Neural progenitor cell (in vitro differentiated cells): ENCODE measurements around the gene FREM2. TPM values are rescaled to one million over a fixed set of nuclear protein-coding genes. Genes with fewer than 3 reads are reported as not detected.
A peak's percentile ranks its signal among the peaks of the same experiment; 100 is the strongest.

ENCODE experiments used
- DNase-seq: peaks from one replicate; pipeline ENCODE4 v3.0.0-alpha.2; 2016; ENCODE audit warnings: low spot score
- H2AFZ ChIP-seq: fragments of 200-600 bp; sonication (generic); replicated peaks from 2 replicates; pipeline ENCODE4 v1.6.1; 2016; ENCODE audit warnings: antibody characterized with exemption
- H3F3A ChIP-seq: fragments of 200-600 bp; sonication (generic); 2 replicates; pipeline ENCODE4 v1.6.1; 2016; ENCODE audit warnings: antibody characterized with exemption, low read depth
- H3K27ac ChIP-seq: fragments of 200-600 bp; sonication (generic); 2 replicates; pipeline ENCODE4 v1.5.1; 2016; ENCODE audit warnings: mild to moderate bottlenecking
- H3K27me3 ChIP-seq: fragments of 200-600 bp; sonication (generic); 2 replicates; pipeline ENCODE4 v1.6.1; 2016; ENCODE audit warnings: mild to moderate bottlenecking, moderate library complexity
- H3K36me3 ChIP-seq: fragments of 200-600 bp; sonication (generic); 2 replicates; pipeline ENCODE4 v1.5.1; 2016
- H3K4me1 ChIP-seq: fragments of 200-600 bp; sonication (generic); 2 replicates; pipeline ENCODE4 v1.6.1; 2016; ENCODE audit warnings: mixed run types
- H3K4me2 ChIP-seq: fragments of 200-600 bp; sonication (generic); 2 replicates; pipeline ENCODE4 v1.6.1; 2016
- H3K4me3 ChIP-seq: fragments of 200-600 bp; sonication (generic); 2 replicates; pipeline ENCODE4 v1.5.1; 2016
- H3K79me2 ChIP-seq: fragments of 200-600 bp; sonication (generic); 2 replicates; pipeline ENCODE4 v1.6.1; 2016; ENCODE audit warnings: low read depth
- H3K9ac ChIP-seq: fragments of 200-600 bp; sonication (generic); 2 replicates; pipeline ENCODE4 v1.6.1; 2016
- H3K9me3 ChIP-seq: fragments of 200-600 bp; sonication (generic); 2 replicates; pipeline ENCODE4 v1.5.1; 2016; ENCODE audit warnings: low read depth
- H4K20me1 ChIP-seq: fragments of 200-600 bp; sonication (generic); 2 replicates; pipeline ENCODE4 v1.6.1; 2016; ENCODE audit warnings: low read depth
- H3K27ac Mint-ChIP-seq: 3 replicates; pipeline ENCODE4 v1.8.0; 2021; ENCODE audit warnings: mixed read lengths
- H3K27me3 Mint-ChIP-seq: 2 replicates; pipeline ENCODE4 v1.8.0; 2022; ENCODE audit warnings: low read depth, mild to moderate bottlenecking, inconsistent platforms, moderate library complexity, mixed read lengths; ENCODE audit not compliant: insufficient read depth
- H3K36me3 Mint-ChIP-seq: 3 replicates; pipeline ENCODE4 v1.8.0; 2021; ENCODE audit warnings: mixed read lengths
- H3K4me1 Mint-ChIP-seq: 3 replicates; pipeline ENCODE4 v1.8.0; 2021; ENCODE audit warnings: mixed read lengths
- H3K4me3 Mint-ChIP-seq: 3 replicates; pipeline ENCODE4 v1.8.0; 2021; ENCODE audit warnings: mild to moderate bottlenecking, moderate library complexity, mixed read lengths
- H3K9me3 Mint-ChIP-seq: 3 replicates; pipeline ENCODE4 v1.8.0; 2020; ENCODE audit warnings: mixed read lengths
- EZH2 ChIP-seq: fragments of 200-600 bp; sonication (generic); IDR thresholded peaks from 2 replicates; pipeline ENCODE4 v1.6.1; 2017; ENCODE audit warnings: antibody characterized with exemption, mild to moderate bottlenecking, moderate library complexity
- EZH2phosphoT487 ChIP-seq: fragments of 200-600 bp; sonication (generic); IDR thresholded peaks from 2 replicates; pipeline ENCODE4 v1.6.1; 2017; ENCODE audit warnings: antibody characterized with exemption
- total RNA-seq: library from RNA; depleted of rRNA; stranded (reverse); fragments of >200 nt; gene quantifications from 2 replicates; pipeline ENCODE4 v1.2.3, GENCODE V29; 2015; ENCODE audit warnings: low replicate concordance
- TF ChIP-seq, protein P1 (sequence below): fragments of 200-600 bp; sonication (generic); IDR thresholded peaks from 2 replicates; pipeline ENCODE4 v1.5.1; 2017; ENCODE audit warnings: antibody characterized with exemption, mild to moderate bottlenecking

Gene FREM2
- total RNA-seq, 1 donor from 2014 or later: 21.3 TPM

DNA sequence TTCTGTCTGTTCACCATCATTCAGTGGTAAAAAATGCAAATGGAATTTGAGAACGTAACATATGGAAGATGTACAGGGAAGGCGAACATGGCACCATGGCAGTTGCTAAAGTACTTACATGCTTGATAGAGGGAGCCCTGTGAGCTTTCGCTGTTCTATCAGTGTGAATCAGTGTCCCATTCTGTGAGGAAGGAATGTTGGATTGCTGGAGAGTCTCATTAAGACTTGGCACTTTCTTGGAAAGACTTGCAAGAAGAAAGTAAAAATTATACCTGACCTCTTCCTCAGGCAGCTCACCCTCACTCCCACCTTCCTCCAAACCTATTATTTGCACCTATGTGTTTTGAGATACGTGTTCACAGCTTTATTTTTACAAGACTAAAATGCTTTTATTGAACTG lies 43.5 kb downstream of the FREM2 start:
- TF ChIP-seq EZH2 (no peak), EZH2phosphoT487 (no peak)
- TF ChIP-seq, protein P1, sequence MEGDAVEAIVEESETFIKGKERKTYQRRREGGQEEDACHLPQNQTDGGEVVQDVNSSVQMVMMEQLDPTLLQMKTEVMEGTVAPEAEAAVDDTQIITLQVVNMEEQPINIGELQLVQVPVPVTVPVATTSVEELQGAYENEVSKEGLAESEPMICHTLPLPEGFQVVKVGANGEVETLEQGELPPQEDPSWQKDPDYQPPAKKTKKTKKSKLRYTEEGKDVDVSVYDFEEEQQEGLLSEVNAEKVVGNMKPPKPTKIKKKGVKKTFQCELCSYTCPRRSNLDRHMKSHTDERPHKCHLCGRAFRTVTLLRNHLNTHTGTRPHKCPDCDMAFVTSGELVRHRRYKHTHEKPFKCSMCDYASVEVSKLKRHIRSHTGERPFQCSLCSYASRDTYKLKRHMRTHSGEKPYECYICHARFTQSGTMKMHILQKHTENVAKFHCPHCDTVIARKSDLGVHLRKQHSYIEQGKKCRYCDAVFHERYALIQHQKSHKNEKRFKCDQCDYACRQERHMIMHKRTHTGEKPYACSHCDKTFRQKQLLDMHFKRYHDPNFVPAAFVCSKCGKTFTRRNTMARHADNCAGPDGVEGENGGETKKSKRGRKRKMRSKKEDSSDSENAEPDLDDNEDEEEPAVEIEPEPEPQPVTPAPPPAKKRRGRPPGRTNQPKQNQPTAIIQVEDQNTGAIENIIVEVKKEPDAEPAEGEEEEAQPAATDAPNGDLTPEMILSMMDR: no peak
- H3K4me1 Mint-ChIP-seq: no peaks in the 10 kb centered on the region
- H3K36me3 Mint-ChIP-seq: no peaks in the 10 kb centered on the region
- Histone ChIP-seq H3K27me3 (no peaks in the 10 kb centered on the region), H3K27ac (no peak overlapping the region), H4K20me1 (no peaks in the 10 kb centered on the region), H3K9me3 (no peaks in the 10 kb centered on the region), H3K4me3 (no peak overlapping the region), H3K79me2 (no peaks in the 10 kb centered on the region), H3F3A (no peaks in the 10 kb centered on the region), H3K36me3 (no peaks in the 10 kb centered on the region), H2AFZ (no peak overlapping the region), H3K4me2 (no peak overlapping the region), H3K4me1 (peaks cover under 1% of the 10 kb centered on the region), H3K9ac (no peak overlapping the region)
- no peak overlapping the region for H3K27ac Mint-ChIP-seq
- peak; percentile 8 for DNase-seq
- H3K4me3 Mint-ChIP-seq: no peak overlapping the region
- H3K9me3 Mint-ChIP-seq: no peaks in the 10 kb centered on the region
- H3K27me3 Mint-ChIP-seq: no peaks in the 10 kb centered on the region

DNA sequence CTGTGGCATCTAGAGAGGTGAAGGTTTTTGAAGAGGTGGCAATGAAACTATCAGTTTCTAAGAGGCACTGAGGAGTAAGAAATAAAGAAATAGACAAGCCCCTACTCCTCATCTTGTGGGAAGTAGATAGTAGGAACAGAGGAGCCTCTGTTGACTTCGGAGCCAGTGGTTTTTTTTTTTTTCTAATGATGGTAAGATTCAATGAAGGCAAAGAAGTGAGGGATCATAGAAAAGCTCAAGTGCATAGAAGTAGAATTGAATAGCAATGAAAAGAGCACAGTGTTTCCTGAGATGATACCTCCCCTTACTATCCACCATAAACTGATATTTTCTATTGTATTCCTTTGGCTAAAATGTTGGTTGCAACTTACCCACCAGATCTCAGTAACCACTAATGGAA lies 46.3 kb downstream of the FREM2 start:
- Mint-ChIP-seq H3K9me3 (no peaks in the 10 kb centered on the region), H3K36me3 (no peaks in the 10 kb centered on the region), H3K4me3 (no peak overlapping the region), H3K27me3 (no peaks in the 10 kb centered on the region), H3K27ac (no peak overlapping the region), H3K4me1 (no peaks in the 10 kb centered on the region)
- Histone ChIP-seq H3K27me3 (no peaks in the 10 kb centered on the region), H3F3A (no peaks in the 10 kb centered on the region), H3K4me2 (no peak overlapping the region), H2AFZ (no peak overlapping the region), H4K20me1 (no peaks in the 10 kb centered on the region), H3K9ac (no peak overlapping the region), H3K27ac (no peak overlapping the region), H3K79me2 (no peaks in the 10 kb centered on the region), H3K4me3 (no peak overlapping the region), H3K36me3 (no peaks in the 10 kb centered on the region), H3K4me1 (peaks cover 9% of the 10 kb centered on the region), H3K9me3 (no peaks in the 10 kb centered on the region)
- DNase-seq: no peak
- no peak for TF ChIP-seq EZH2

DNA sequence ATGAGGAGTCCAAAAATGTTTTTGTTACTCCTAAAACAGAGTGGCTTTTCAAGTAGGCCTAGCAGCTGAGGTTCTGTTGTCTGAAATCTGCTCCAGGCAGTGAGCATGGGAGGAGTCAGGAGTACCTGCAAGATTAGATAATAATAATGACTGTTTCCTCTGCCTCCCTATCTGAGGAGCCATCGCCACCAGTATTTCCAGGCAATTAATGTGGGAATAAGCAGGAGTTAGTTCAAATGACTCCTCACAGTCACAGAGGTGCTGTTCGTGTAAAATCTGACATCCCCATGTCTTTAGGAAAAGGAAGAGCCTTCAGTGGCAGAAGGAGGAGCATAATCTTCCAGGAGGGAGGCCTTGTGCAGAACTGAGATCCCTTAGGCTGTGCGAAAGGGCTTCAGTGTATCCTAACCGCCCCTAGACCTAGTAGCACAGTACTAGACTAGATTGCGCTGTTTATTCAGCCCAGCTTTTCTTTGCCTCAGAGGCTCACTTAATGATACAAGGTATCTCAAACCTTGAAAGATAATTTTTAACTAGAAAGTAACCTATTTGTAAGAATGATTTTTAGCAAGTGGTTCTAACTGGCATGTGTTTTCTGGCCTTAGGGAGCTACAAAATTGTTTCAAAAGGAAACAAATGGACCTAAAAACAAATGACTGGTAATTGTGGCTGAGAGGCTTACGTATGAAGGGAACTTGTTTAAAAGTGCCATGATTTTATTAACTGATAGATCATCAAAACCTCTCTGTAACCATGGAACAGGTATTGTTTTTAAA lies 49.0 kb downstream of the FREM2 start:
- Histone ChIP-seq H3K9me3 (no peaks in the 10 kb centered on the region), H3K36me3 (no peaks in the 10 kb centered on the region), H3K4me2 (no peak overlapping the region), H3K27ac (peak overlapping the region; percentile 63), H3K9ac (no peak overlapping the region), H4K20me1 (no peaks in the 10 kb centered on the region), H3K79me2 (no peaks in the 10 kb centered on the region), H3K27me3 (no peaks in the 10 kb centered on the region), H3K4me3 (no peak overlapping the region), H3F3A (no peaks in the 10 kb centered on the region), H3K4me1 (peaks cover 9% of the 10 kb centered on the region), H2AFZ (no peak overlapping the region)
- Mint-ChIP-seq H3K9me3 (no peaks in the 10 kb centered on the region), H3K27ac (no peak overlapping the region), H3K27me3 (no peaks in the 10 kb centered on the region), H3K4me3 (no peak overlapping the region), H3K36me3 (no peaks in the 10 kb centered on the region), H3K4me1 (no peaks in the 10 kb centered on the region)
- no peak for DNase-seq
- TF ChIP-seq, protein P1: no peak
- no peak for TF ChIP-seq EZH2phosphoT487
- TF ChIP-seq EZH2: no peak

DNA sequence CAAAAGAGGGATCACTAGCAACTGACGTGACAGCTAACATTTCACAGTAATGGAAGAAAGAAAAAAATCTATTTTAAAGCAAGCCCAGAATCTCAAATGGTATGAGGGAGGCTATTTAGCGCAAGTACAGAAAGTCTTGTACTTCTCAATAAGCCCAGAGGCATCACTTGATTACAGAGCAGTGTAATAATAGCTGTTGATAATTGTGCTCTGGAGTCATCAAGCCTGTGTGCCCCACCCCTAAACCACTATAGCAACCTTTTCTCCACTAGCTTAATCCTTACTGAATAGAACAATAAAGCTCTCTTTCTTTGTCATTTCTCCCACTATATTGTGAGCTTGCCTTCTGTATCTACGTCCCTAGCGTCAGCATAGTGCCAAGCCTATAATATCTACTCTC lies 56.6 kb downstream of the FREM2 start:
- Histone ChIP-seq H3K4me3 (no peak overlapping the region), H3K27me3 (no peaks in the 10 kb centered on the region), H4K20me1 (no peaks in the 10 kb centered on the region), H3K4me1 (peaks cover 8% of the 10 kb centered on the region), H2AFZ (no peak overlapping the region), H3F3A (no peaks in the 10 kb centered on the region), H3K36me3 (no peaks in the 10 kb centered on the region), H3K27ac (no peak overlapping the region), H3K79me2 (no peaks in the 10 kb centered on the region), H3K9ac (no peak overlapping the region), H3K4me2 (peak overlapping the region; percentile 11), H3K9me3 (no peaks in the 10 kb centered on the region)
- DNase-seq: peak; percentile 55
- Mint-ChIP-seq H3K9me3 (no peaks in the 10 kb centered on the region), H3K4me3 (no peak overlapping the region), H3K36me3 (no peaks in the 10 kb centered on the region), H3K27me3 (peaks cover 2% of the 10 kb centered on the region), H3K27ac (no peak overlapping the region), H3K4me1 (no peaks in the 10 kb centered on the region)
- TF ChIP-seq, protein P1: no peak
- TF ChIP-seq EZH2phosphoT487 (no peak), EZH2 (no peak)
